AG04450 (cell line): ENCODE results near the gene IGSF9B. TPM values are rescaled to one million over a fixed set of nuclear protein-coding genes. Genes with fewer than 3 reads are reported as not detected.
"Not testable (repeated sequence)": the region's sequence is repeated elsewhere in the genome, so short reads cannot be mapped to it uniquely, and the experiment has no call there.

Experiments
- CTCF ChIA-PET: fragments of 300-600, 350-600 bp; formaldehyde crosslinking; extraction: SDS; loops from one replicate; lab custom pipeline; 2022; ENCODE audit warnings: antibody characterized with exemption, inconsistent platforms; lab: Charles Lee
- POLR2A ChIA-PET: fragments of 350-600 bp; formaldehyde crosslinking; extraction: SDS; loops from one replicate; lab custom pipeline; 2021; ENCODE audit warnings: antibody characterized with exemption, inconsistent platforms; lab: Yijun Ruan, JAX
- DNase-seq: peaks from one replicate; pipeline ENCODE4 v3.0.0-alpha.2; 2011; ENCODE audit warnings: low read depth, low spot score
- H3K27ac ChIP-seq: one replicate; pipeline ENCODE4 v1.5.1; 2012; ENCODE audit warnings: low read depth, low read length, control low read depth
- H3K27me3 ChIP-seq: one replicate; pipeline ENCODE4 v1.6.0; 2012; ENCODE audit warnings: low read length; ENCODE audit not compliant: control insufficient read depth, insufficient read depth
- H3K4me3 ChIP-seq: 2 replicates; pipeline ENCODE4 v1.5.1; 2011; ENCODE audit warnings: mild to moderate bottlenecking, low read depth, low read length, control low read depth
- H3K9me3 ChIP-seq: 2 replicates; pipeline ENCODE4 v1.5.1; 2012; ENCODE audit warnings: low read length; ENCODE audit not compliant: control insufficient read depth, insufficient read depth
- polyA minus RNA-seq: library from RNA; depleted of rRNA, polyadenylated mRNA; stranded (reverse); fragments of >200 nt; gene quantifications from 2 replicates; pipeline ENCODE4 v1.2.3, GENCODE V29; 2011; rRNA and poly(A)+ RNA removed
- polyA plus RNA-seq: library from polyadenylated mRNA; depleted of rRNA; stranded (reverse); fragments of >200 nt; gene quantifications from 2 replicates; pipeline ENCODE4 v1.2.3, GENCODE V29; 2011; rRNA removed
- TF ChIP-seq, protein P1 (sequence below): IDR thresholded peaks from 2 replicates; pipeline ENCODE4 v1.5.1; 2011; ENCODE audit warnings: low read depth, low read length, control low read depth, inconsistent platforms

IGSF9B gene, protein sequence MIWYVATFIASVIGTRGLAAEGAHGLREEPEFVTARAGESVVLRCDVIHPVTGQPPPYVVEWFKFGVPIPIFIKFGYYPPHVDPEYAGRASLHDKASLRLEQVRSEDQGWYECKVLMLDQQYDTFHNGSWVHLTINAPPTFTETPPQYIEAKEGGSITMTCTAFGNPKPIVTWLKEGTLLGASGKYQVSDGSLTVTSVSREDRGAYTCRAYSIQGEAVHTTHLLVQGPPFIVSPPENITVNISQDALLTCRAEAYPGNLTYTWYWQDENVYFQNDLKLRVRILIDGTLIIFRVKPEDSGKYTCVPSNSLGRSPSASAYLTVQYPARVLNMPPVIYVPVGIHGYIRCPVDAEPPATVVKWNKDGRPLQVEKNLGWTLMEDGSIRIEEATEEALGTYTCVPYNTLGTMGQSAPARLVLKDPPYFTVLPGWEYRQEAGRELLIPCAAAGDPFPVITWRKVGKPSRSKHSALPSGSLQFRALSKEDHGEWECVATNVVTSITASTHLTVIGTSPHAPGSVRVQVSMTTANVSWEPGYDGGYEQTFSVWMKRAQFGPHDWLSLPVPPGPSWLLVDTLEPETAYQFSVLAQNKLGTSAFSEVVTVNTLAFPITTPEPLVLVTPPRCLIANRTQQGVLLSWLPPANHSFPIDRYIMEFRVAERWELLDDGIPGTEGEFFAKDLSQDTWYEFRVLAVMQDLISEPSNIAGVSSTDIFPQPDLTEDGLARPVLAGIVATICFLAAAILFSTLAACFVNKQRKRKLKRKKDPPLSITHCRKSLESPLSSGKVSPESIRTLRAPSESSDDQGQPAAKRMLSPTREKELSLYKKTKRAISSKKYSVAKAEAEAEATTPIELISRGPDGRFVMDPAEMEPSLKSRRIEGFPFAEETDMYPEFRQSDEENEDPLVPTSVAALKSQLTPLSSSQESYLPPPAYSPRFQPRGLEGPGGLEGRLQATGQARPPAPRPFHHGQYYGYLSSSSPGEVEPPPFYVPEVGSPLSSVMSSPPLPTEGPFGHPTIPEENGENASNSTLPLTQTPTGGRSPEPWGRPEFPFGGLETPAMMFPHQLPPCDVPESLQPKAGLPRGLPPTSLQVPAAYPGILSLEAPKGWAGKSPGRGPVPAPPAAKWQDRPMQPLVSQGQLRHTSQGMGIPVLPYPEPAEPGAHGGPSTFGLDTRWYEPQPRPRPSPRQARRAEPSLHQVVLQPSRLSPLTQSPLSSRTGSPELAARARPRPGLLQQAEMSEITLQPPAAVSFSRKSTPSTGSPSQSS (N-terminal part only)
- not detected in 2 replicates for polyA plus RNA-seq
- polyA minus RNA-seq, result 0.14 and 0.17 TPM in 2 replicates

DNA sequence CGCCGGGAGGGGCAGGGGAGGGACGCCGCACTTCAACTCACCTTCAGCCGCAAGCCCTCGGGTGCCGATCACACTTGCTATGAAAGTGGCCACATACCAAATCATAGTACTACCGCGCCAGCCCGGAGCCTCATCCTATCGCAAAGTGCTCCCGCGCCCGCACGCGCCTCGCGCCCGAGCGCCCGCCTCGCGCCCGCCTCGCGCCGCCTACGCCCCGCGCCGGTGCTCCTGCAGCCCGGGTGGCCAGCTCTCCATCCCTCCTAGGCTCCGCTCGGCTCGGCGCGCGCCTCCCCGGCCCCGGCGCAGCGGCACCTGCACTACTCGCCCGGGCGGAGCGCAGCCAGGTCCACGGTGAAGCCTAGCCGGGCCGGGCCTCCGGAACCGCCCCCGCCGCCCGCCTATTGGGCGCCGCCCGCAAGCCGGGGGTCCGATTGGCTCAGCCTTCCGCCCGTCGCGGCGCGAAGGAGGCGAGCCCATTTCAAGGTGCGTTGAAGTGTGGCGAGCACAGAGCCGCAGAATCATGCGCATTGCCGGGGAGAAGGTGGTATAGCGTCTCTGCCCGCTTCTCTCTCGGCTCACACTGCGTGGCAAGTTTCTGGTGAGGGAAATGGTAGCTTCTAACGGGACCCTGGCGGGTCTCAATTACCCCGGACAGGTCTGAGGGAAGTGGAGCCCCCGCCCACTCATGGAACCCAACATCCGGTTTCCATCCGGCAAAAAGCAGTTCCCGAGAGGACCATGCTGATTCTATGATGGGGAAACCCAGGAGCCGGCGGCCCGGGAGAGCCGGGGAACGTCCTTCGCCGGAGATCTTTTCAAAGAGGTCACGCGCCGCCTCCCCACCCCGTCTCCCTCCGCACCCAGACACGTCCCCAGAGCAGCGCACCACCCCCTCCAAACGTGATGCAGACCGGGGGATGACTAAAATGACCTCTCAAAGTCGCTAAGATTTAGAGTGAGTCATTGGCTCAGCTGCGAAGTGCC is at the start of gene IGSF9B:
Gene IGSF9B, minus strand, starts transcription at position 319 of the 984 bp plus-strand sequence. Its CDS starts 214 bp downstream, at position 105.
- Histone ChIP-seq H3K27me3 (peaks cover 60% of the 10 kb centered on the region), H3K27ac (no peak within 1 kb of the TSS), H3K4me3 (peak within 1 kb of the TSS; percentile 62), H3K9me3 (no peaks in the 10 kb centered on the region)
- DNase-seq, result no peak
- CTCF ChIA-PET, result interaction anchor here (1.4 kb wide), 1 partner anchor 94 kb away, joined by 4 read pairs; no protein-coding TSS in a partner anchor
- POLR2A ChIA-PET, result no interaction called here
- TF ChIP-seq, protein P1, sequence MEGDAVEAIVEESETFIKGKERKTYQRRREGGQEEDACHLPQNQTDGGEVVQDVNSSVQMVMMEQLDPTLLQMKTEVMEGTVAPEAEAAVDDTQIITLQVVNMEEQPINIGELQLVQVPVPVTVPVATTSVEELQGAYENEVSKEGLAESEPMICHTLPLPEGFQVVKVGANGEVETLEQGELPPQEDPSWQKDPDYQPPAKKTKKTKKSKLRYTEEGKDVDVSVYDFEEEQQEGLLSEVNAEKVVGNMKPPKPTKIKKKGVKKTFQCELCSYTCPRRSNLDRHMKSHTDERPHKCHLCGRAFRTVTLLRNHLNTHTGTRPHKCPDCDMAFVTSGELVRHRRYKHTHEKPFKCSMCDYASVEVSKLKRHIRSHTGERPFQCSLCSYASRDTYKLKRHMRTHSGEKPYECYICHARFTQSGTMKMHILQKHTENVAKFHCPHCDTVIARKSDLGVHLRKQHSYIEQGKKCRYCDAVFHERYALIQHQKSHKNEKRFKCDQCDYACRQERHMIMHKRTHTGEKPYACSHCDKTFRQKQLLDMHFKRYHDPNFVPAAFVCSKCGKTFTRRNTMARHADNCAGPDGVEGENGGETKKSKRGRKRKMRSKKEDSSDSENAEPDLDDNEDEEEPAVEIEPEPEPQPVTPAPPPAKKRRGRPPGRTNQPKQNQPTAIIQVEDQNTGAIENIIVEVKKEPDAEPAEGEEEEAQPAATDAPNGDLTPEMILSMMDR, result no peak

DNA sequence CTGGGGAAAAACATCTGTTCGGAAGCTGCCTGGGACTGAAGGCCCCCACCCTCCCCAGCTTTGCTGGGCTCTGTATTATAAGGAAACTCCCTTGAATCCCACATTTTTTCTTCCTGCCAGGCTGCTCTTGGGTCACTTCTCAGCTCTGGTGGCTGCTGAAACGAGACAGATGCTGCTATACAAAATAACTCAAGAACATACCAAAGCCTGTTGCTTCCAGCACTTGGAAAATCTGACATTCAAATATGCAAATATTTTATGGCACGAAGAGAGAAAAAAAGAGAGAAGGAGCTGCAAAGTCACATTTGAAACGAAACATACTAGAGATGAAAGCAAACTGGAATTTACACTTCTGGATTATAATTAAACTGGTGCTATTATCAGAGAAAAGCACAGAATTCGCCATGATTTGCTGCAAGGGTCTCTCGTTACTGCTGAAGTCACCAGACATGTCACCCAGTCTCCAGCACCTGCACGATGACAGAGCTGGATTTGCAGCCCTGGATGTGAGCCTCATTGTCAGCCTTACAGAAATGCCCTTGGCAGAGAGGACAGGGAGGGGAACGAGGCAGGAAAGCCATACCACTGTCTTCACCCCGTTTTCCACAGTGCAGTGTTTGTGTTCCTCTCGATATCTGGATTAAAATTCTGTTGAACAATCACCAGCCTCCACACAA is 47.9 kb upstream of the IGSF9B start:
- Histone ChIP-seq H3K9me3 (no peaks in the 10 kb centered on the region), H3K27me3 (no peaks in the 10 kb centered on the region), H3K27ac (no peak overlapping the region), H3K4me3 (no peak overlapping the region)
- ChIA-PET CTCF (no interaction called here), POLR2A (no interaction called here)
- DNase-seq, result no peak
- TF ChIP-seq, protein P1, result no peak

DNA sequence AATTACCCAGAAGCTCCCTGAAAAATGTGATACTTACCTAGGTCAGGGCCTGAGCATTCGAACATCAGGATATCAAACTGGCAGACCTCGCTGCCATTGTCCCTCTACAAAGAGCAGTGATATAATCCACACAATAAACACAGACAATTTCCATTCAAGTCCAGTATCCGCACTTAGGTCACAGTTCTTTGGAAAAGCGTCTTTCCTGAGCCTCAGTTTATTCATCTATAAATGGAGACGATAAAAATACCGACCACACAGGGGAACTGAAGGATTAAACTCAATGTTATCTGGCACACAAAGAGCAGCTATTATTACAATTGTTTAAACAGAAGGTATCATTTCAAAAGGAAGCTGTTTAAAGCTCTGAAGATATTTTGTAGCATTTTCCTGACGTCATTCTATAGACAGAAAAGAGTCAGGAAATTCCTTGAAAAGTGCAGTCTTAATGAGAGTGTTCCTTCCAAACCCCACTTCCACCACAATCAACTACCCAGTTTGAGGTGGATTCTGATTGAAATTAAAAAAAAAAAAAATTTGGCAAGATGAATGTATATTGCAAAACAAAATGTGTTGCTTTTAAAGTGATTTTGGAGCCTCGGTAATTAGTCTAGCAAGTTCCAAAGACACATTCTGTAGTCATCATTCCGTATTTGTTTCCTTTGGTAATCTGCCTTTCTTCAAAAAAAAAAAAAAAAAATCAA is 47.2 kb upstream of the IGSF9B start:
- H3K27ac ChIP-seq, result no peak overlapping the region
- no peak for DNase-seq
- H3K27me3 ChIP-seq, result no peaks in the 10 kb centered on the region
- no peak overlapping the region for H3K4me3 ChIP-seq
- TF ChIP-seq, protein P1, result no peak
- POLR2A ChIA-PET, result no interaction called here
- CTCF ChIA-PET, result no interaction called here
- no peaks in the 10 kb centered on the region for H3K9me3 ChIP-seq

DNA sequence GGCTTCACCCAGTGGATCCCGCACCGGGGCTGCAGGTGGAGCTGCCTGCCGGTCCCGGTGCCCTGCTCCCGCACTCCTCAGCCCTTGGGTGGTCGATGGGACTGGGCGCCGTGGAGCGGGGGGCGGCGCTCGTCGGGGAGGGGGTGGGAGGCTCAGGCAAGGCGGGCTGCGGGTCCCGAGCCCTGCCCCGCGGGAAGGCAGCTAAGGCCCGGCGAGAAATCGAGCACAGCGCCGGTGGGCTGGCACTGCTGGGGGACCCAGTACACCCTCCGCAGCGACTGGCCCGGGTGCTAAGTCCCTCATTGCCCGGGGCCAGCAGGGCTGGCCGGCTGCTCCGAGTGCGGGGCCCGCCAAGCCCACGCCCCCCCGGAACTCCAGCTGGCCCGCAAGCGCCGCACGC is 46.1 kb upstream of the IGSF9B start:
- H3K9me3 ChIP-seq, DNase-seq, CTCF ChIA-PET, H3K27me3 ChIP-seq, H3K4me3 ChIP-seq, H3K27ac ChIP-seq, POLR2A ChIA-PET: not testable (repeated sequence)

DNA sequence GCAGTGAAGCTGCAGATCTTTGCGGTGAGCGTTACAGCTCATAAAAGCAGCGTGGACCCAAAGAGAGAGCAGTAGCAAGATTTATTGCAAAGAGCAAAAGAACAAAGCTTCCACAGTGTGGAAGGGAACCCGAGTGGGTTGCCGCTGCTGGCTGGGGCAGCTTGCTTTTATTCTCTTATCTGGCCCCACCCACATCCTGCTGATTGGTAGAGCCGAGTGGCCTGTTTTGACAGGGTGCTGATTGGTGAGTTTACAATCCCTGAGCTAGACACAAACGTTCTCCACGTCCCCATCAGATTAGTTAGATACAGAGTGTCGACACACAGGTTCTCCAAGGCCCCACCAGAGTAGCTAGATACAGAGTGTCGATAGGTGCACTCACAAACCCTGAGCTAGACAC is 45.6 kb upstream of the IGSF9B start:
- H3K9me3 ChIP-seq, H3K27me3 ChIP-seq, H3K27ac ChIP-seq, DNase-seq, H3K4me3 ChIP-seq, CTCF ChIA-PET, POLR2A ChIA-PET: not testable (repeated sequence)
